ENCODE results near the gene RBM7.

The RBM7 gene

GRCh38 chr11:114433376-114433775 is 32.9 kb downstream of the RBM7 start:
- no peak for TF ChIP-seq CTCF (IDR thresholded peaks at IDR 0.05; ENCODE audit: low read depth, low read length, missing control alignments)
- Histone ChIP-seq H3K27me3 (replicated peaks) (no peaks in the 10 kb centered on the region), H3K36me3 (replicated peaks) (no peaks in the 10 kb centered on the region), H3K27ac (no peak overlapping the region), H3K4me3 (ENCODE audit: low read depth, low read length) (no peak overlapping the region)
- no peak for DNase-seq
- in situ Hi-C loops (cut with HindIII; ENCODE audit: low pct_ligation_motif_present, low sequenced_read_pairs): no loop called here

GRCh38 chr11:114438303-114438702 is 37.8 kb downstream of the RBM7 start:
- no peak overlapping the region for H3K4me3 ChIP-seq (ENCODE audit: low read depth, low read length)
- in situ Hi-C loops (cut with HindIII; ENCODE audit: low pct_ligation_motif_present, low sequenced_read_pairs): no loop called here
- no peak for TF ChIP-seq CTCF (IDR thresholded peaks at IDR 0.05; ENCODE audit: low read depth, low read length, missing control alignments)
- peaks cover 12% of the 10 kb centered on the region for H3K36me3 ChIP-seq (replicated peaks)
- H3K27me3 ChIP-seq (replicated peaks): no peaks in the 10 kb centered on the region
- DNase-seq: peak; percentile 26
- H3K27ac ChIP-seq: peak overlapping the region; percentile 95

GRCh38 chr11:114439229-114440120 is 39.0 kb downstream of the RBM7 start, which contains the start of gene REXO2:
TSS of gene REXO2 (plus strand) at chr11:114439467. CDS start at chr11:114439529, 62 bp downstream.
- peak within 1 kb of the TSS; percentile 95 for H3K27ac ChIP-seq
- peak; percentile 48 for TF ChIP-seq CTCF (IDR thresholded peaks at IDR 0.05; ENCODE audit: low read depth, low read length, missing control alignments)
- in situ Hi-C loops (cut with HindIII; ENCODE audit: low pct_ligation_motif_present, low sequenced_read_pairs): no loop called here
- H3K27me3 ChIP-seq (replicated peaks): no peaks in the 10 kb centered on the region
- H3K36me3 ChIP-seq (replicated peaks): peaks cover 22% of the 10 kb centered on the region
- peak; percentile 94 for DNase-seq
- H3K4me3 ChIP-seq (ENCODE audit: low read depth, low read length): peak within 1 kb of the TSS; percentile 98

- H3K27ac ChIP-seq: peak overlapping the region; percentile 95
Measured at GRCh38 chr11:114440121-114440860, 39.8 kb downstream of the RBM7 start.

More at GRCh38 chr11:114440121-114440860, 39.8 kb downstream of the RBM7 start:
- no peak for TF ChIP-seq CTCF (IDR thresholded peaks at IDR 0.05; ENCODE audit: low read depth, low read length, missing control alignments)
- DNase-seq: no peak
- peak overlapping the region; percentile 98 for H3K4me3 ChIP-seq (ENCODE audit: low read depth, low read length)
- peaks cover 27% of the 10 kb centered on the region for H3K36me3 ChIP-seq (replicated peaks)
- in situ Hi-C loops (cut with HindIII; ENCODE audit: low pct_ligation_motif_present, low sequenced_read_pairs): no loop called here
- no peaks in the 10 kb centered on the region for H3K27me3 ChIP-seq (replicated peaks)
